ENCODE data around the gene CARF. TPM values are rescaled to one million over a fixed set of nuclear protein-coding genes. Genes with fewer than 3 reads are reported as not detected.

The CARF gene
- total RNA-seq, 1 experiment from 2014 or later, result 4.2 TPM

- TF ChIP-seq CTCF (IDR thresholded peaks at IDR 0.05 in 2 of 3, conservative IDR thresholded peaks at IDR 0.05 in 1 of 3; ENCODE audit: borderline replicate concordance in 1 of 3, insufficient read depth in 1 of 3, low read depth in 2 of 3, low read length in 2 of 3) (no peak), YY1 (IDR thresholded peaks at IDR 0.05; ENCODE audit: extremely low read depth, insufficient replicate concordance, low read depth, low read length) (no peak), ZFX (IDR thresholded peaks at IDR 0.05) (no peak), ELF1 (IDR thresholded peaks at IDR 0.05; ENCODE audit: borderline replicate concordance, low read depth) (no peak), EZH2 (IDR thresholded peaks at IDR 0.05) (no peak), REST (IDR thresholded peaks at IDR 0.05; ENCODE audit: low read depth) (no peak), SP1 (IDR thresholded peaks at IDR 0.05; ENCODE audit: low read depth) (no peak), MAX (IDR thresholded peaks at IDR 0.05) (no peak), FOSL1 (IDR thresholded peaks at IDR 0.05; ENCODE audit: low read depth) (no peak), POLR2A (IDR thresholded peaks at IDR 0.05; ENCODE audit: borderline replicate concordance, extremely low read depth, insufficient read depth, insufficient read length) (no peak), ZNF274 (IDR thresholded peaks at IDR 0.05; ENCODE audit: low read depth, low read length) (no peak)
- ChIA-PET CTCF (no interaction called here), POLR2A (no interaction called here), RAD21 (ENCODE audit: low non-redundant PET in 1 of 2, low total read pairs in 2 of 2, uncharacterized antibody in 2 of 2, unreplicated experiment in 2 of 2) (no interaction called here)
- ATAC-seq (no peak), DNase-seq (ENCODE audit: low read depth, low spot score) (no peak)
- Histone ChIP-seq H3K9me3 (ENCODE audit: control insufficient read depth in 1 of 2, insufficient read depth in 1 of 2, low read depth in 1 of 2, low read length in 2 of 2) (no peaks in the 10 kb centered on the region), H2AFZ (ENCODE audit: low read depth, low read length, poor library complexity, severe bottlenecking) (no peak overlapping the region), H4K20me1 (ENCODE audit: insufficient read depth) (no peaks in the 10 kb centered on the region), H3K79me2 (ENCODE audit: insufficient read depth, low read length) (peaks cover 3% of the 10 kb centered on the region; the same call in 1 of the 2 replicates), H3K36me3 (ENCODE audit: control insufficient read depth in 1 of 2, insufficient read depth in 2 of 2, low read length in 2 of 2) (no peaks in the 10 kb centered on the region), H3K4me3 (replicated peaks in 1 of 2; ENCODE audit: low read depth in 1 of 2, low read length in 2 of 2) (no peak overlapping the region), H3K27ac (ENCODE audit: low read depth, low read length) (no peak overlapping the region), H3K9ac (ENCODE audit: low read length) (no peak overlapping the region), H3K9me2 (ENCODE audit: insufficient read depth) (0 out of 2 replicates have a peak, but pooled peaks cover 2% of the 10 kb centered on the region), H3K27me3 (ENCODE audit: insufficient read depth, low read length) (no peaks in the 10 kb centered on the region), H3K4me1 (ENCODE audit: control insufficient read depth in 1 of 2, insufficient read depth in 2 of 2, low read length in 2 of 2) (no peaks in the 10 kb centered on the region), H3K4me2 (ENCODE audit: low read length) (no peak overlapping the region)
- BruUV-seq (replicated peaks), result no TSS peak
- intact Hi-C loops (cut with micrococcal nuclease), result no loop called here
Measured at GRCh38 chr2:203025592-203025991, 113.5 kb downstream of the CARF start.
